Keratinocyte (primary cell): Measurements from ENCODE around the gene ASF1A. TPM values are rescaled to one million over a fixed set of nuclear protein-coding genes. Genes with fewer than 3 reads are reported as not detected.

Experiments
- DNase-seq: peaks from one replicate; pipeline ENCODE4 v3.0.0-alpha.2; 2011; ENCODE audit warnings: low read depth, missing footprints, low spot score
- FAIRE-seq: peaks from 2 replicates; lab custom pipeline; 2011; peaks lifted over from hg19 to GRCh38; lab: Jason Lieb, UNC
- H2AFZ ChIP-seq: 2 replicates; pipeline ENCODE4 v1.6.0; 2012; ENCODE audit warnings: low read length, control low read depth, inconsistent platforms; ENCODE audit not compliant: control insufficient read depth
- H3K27ac ChIP-seq: 2 replicates; pipeline ENCODE4 v1.5.1; 2011; ENCODE audit warnings: low read length; ENCODE audit not compliant: control insufficient read depth, insufficient read depth
- H3K27me3 ChIP-seq: 3 replicates; pipeline ENCODE4 v1.6.0; 2011; ENCODE audit warnings: low read length; ENCODE audit not compliant: control insufficient read depth, insufficient read depth; ENCODE audit errors: extremely low read depth
- H3K36me3 ChIP-seq, 2 experiments: 2 replicates in 1 of 2; 3 replicates in 1 of 2; pipeline ENCODE4 v1.5.1; 2011; ENCODE audit warnings: low read length in 2 of 2, mild to moderate bottlenecking in 1 of 2; ENCODE audit not compliant: control insufficient read depth in 2 of 2, insufficient read depth in 2 of 2; ENCODE audit errors: extremely low read depth in 1 of 2
- H3K4me1 ChIP-seq: 3 replicates; pipeline ENCODE4 v1.5.1; 2011; ENCODE audit warnings: low read length; ENCODE audit not compliant: control insufficient read depth, insufficient read depth; ENCODE audit errors: extremely low read depth
- H3K4me2 ChIP-seq: 3 replicates; pipeline ENCODE4 v1.6.0; 2011; ENCODE audit warnings: low read depth, low read length; ENCODE audit not compliant: control insufficient read depth, insufficient read depth; ENCODE audit errors: extremely low read depth
- H3K4me3 ChIP-seq, 3 experiments: fragments of 200-600 bp in 1 of 3; sonication (generic) in 1 of 3; 2 replicates in 2 of 3; 3 replicates in 1 of 3; pipeline ENCODE4 v1.5.1; 2011 to 2016; ENCODE audit warnings: low read length in 3 of 3, mild to moderate bottlenecking in 3 of 3, control low read depth in 2 of 3, inconsistent platforms in 1 of 3, low read depth in 1 of 3, mixed read lengths in 1 of 3, mixed run types in 1 of 3, moderate library complexity in 1 of 3; ENCODE audit not compliant: control insufficient read depth in 2 of 3, insufficient read depth in 2 of 3; ENCODE audit errors: extremely low read depth in 1 of 3
- H3K79me2 ChIP-seq: 2 replicates; pipeline ENCODE4 v1.6.0; 2012; ENCODE audit warnings: low read length; ENCODE audit not compliant: control insufficient read depth, insufficient read depth
- H3K9ac ChIP-seq: 3 replicates; pipeline ENCODE4 v1.6.0; 2011; ENCODE audit warnings: low read length; ENCODE audit not compliant: control insufficient read depth, insufficient read depth; ENCODE audit errors: extremely low read depth
- H3K9me1 ChIP-seq: 3 replicates; pipeline ENCODE4 v1.6.0; 2011; ENCODE audit warnings: low read length; ENCODE audit not compliant: control insufficient read depth, insufficient read depth; ENCODE audit errors: extremely low read depth
- H3K9me3 ChIP-seq: 2 replicates; pipeline ENCODE4 v1.5.1; 2012; ENCODE audit warnings: low read depth, low read length; ENCODE audit not compliant: control insufficient read depth
- H4K20me1 ChIP-seq: 3 replicates; pipeline ENCODE4 v1.6.0; 2011; ENCODE audit warnings: low read length; ENCODE audit not compliant: control insufficient read depth, insufficient read depth; ENCODE audit errors: extremely low read depth
- EZH2 ChIP-seq: IDR thresholded peaks from one replicate; pipeline ENCODE4 v1.6.1; 2012; ENCODE audit warnings: inconsistent platforms, mild to moderate bottlenecking, low read length, moderate library complexity
- dilution Hi-C: fragments of 300-500 bp; cut with MboI; formaldehyde crosslinking; loops from one replicate; pipeline ENCODE4 v1.7.0; 2020; ENCODE audit warnings: low sequenced_read_pairs; ENCODE audit not compliant: extremely low pct_ligation_motif_present
- polyA plus RNA-seq, 5 experiments: library from polyadenylated mRNA; depleted of rRNA in 3 of 5; stranded (reverse) in 3 of 5; stranded (forward) in 1 of 5; unstranded in 1 of 5; fragments of >200 nt; gene quantifications; 1 replicate in 1 of 5; 2 replicates in 3 of 5; 3 replicates in 1 of 5; pipeline versions ENCODE4 v1.2.1 to v1.2.3, GENCODE V29; 2011 to 2012; ENCODE audit warnings: missing spikeins in 2 of 5, low read depth in 1 of 5, low replicate concordance in 1 of 5
- TF ChIP-seq, protein P1 (sequence below), 3 experiments: IDR thresholded peaks in 1 of 3; conservative IDR thresholded peaks in 1 of 3; optimal IDR thresholded peaks in 1 of 3; 2 replicates in 2 of 3; 3 replicates in 1 of 3; pipeline versions ENCODE3 to v1.5.1; 2011; ENCODE audit warnings: low read length in 3 of 3, mild to moderate bottlenecking in 3 of 3, moderate library complexity in 2 of 3, control low read depth in 1 of 3, inconsistent platforms in 1 of 3; ENCODE audit not compliant: insufficient read depth in 2 of 3; ENCODE audit errors: extremely low read depth in 1 of 3

Gene ASF1A
- polyA plus RNA-seq, 1 donor (not counting 4 experiments of a cell fraction or from before 2014, with no cell fraction given): 19.9 TPM

DNA sequence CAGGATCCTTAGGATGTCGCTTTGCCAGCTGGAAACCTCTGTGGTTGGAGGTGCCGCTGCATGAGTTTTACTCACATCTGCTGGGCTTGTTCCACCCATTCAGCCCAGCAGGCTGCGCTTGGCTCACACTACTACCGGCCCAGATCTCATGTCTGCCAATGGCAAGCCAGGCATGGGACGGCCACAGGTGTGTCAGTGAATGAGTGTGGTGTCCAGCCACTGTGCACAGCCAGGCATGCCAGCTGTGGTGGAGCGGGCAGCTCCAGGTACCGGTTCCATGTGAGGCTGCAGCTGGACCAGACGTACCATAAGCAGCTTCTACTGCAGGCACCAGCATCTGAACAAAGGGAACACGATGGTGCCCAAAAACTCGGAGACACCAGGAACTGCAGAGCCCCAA lies 33.1 kb upstream of the ASF1A start:
- dilution Hi-C loops: no loop called here

DNA sequence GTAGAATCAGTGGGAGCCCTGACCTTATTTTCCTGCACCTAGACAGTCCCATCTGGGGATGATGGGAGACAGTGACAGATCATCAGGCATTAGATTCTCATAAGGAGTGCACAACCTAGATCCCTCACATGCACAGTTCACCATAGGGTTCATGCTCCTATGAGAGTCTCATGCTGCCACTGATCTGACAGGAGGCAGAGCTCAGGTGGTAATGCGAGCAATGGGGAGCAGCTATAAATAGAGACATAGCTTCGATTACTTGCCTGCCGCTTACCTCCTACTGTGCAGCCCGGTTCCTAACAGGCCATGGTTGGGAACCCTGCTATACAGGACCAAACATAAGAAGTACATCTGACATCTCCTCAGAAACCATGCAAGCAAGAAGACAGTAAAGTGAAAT lies 31.5 kb upstream of the ASF1A start:
- no peak overlapping the region for H3K27ac ChIP-seq
- TF ChIP-seq, protein P1, sequence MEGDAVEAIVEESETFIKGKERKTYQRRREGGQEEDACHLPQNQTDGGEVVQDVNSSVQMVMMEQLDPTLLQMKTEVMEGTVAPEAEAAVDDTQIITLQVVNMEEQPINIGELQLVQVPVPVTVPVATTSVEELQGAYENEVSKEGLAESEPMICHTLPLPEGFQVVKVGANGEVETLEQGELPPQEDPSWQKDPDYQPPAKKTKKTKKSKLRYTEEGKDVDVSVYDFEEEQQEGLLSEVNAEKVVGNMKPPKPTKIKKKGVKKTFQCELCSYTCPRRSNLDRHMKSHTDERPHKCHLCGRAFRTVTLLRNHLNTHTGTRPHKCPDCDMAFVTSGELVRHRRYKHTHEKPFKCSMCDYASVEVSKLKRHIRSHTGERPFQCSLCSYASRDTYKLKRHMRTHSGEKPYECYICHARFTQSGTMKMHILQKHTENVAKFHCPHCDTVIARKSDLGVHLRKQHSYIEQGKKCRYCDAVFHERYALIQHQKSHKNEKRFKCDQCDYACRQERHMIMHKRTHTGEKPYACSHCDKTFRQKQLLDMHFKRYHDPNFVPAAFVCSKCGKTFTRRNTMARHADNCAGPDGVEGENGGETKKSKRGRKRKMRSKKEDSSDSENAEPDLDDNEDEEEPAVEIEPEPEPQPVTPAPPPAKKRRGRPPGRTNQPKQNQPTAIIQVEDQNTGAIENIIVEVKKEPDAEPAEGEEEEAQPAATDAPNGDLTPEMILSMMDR (optimal IDR thresholded peaks at IDR 0.05 in 1 of 3, IDR thresholded peaks at IDR 0.05 in 1 of 3, conservative IDR thresholded peaks at IDR 0.05 in 1 of 3; ENCODE audit: extremely low read depth in 1 of 3, insufficient read depth in 2 of 3, low read length in 3 of 3): no peak
- no peak for TF ChIP-seq EZH2
- no peak for FAIRE-seq

More for the DNA sequence above, 33.1 kb upstream of the ASF1A start:
- no peak overlapping the region for H3K4me3 ChIP-seq
- DNase-seq: no peak
- H3K27me3 ChIP-seq: no peaks in the 10 kb centered on the region
- H3K9me1 ChIP-seq: no peaks in the 10 kb centered on the region
- TF ChIP-seq EZH2: no peak
- TF ChIP-seq, protein P1 (optimal IDR thresholded peaks at IDR 0.05 in 1 of 3, IDR thresholded peaks at IDR 0.05 in 1 of 3, conservative IDR thresholded peaks at IDR 0.05 in 1 of 3; ENCODE audit: extremely low read depth in 1 of 3, insufficient read depth in 2 of 3, low read length in 3 of 3): no peak
- no peak overlapping the region for H2AFZ ChIP-seq
- no peaks in the 10 kb centered on the region for H3K36me3 ChIP-seq
- no peak overlapping the region for H3K4me2 ChIP-seq
- H3K27ac ChIP-seq: no peak overlapping the region
- H3K4me1 ChIP-seq: peaks cover 5% of the 10 kb centered on the region
- H3K79me2 ChIP-seq: no peaks in the 10 kb centered on the region
- FAIRE-seq: no peak
- H4K20me1 ChIP-seq: peaks cover 3% of the 10 kb centered on the region
- no peak overlapping the region for H3K9ac ChIP-seq
- no peaks in the 10 kb centered on the region for H3K9me3 ChIP-seq

More for the DNA sequence above, 31.5 kb upstream of the ASF1A start:
- Histone ChIP-seq H3K4me3 (no peak overlapping the region), H4K20me1 (no peaks in the 10 kb centered on the region), H3K9me1 (no peaks in the 10 kb centered on the region), H3K9me3 (no peaks in the 10 kb centered on the region), H3K4me1 (no peaks in the 10 kb centered on the region), H3K4me2 (no peak overlapping the region), H3K36me3 (no peaks in the 10 kb centered on the region), H3K9ac (no peak overlapping the region), H2AFZ (no peak overlapping the region), H3K27me3 (no peaks in the 10 kb centered on the region), H3K79me2 (no peaks in the 10 kb centered on the region)
- dilution Hi-C loops: no loop called here
- DNase-seq: no peak
